B cell (primary cell): ENCODE measurements around the gene APOOL. TPM values are rescaled to one million over a fixed set of nuclear protein-coding genes. Genes with fewer than 3 reads are reported as not detected.

Experiments
- ATAC-seq: fragments of 200-7000 bp; cut with Tn5 transposase; one replicate; pipeline ENCODE4 v1.10.0; 2021; ENCODE audit warnings: low read depth, mild to moderate bottlenecking, moderate number of reproducible peaks, moderate library complexity
- CTCF ChIA-PET: fragments of 350-600 bp; sonication (Branson Sonifier 250); formaldehyde crosslinking; loops from one replicate; lab custom pipeline; 2021; ENCODE audit warnings: antibody characterized with exemption, inconsistent platforms; lab: Charles Lee
- POLR2A ChIA-PET: fragments of 350-600 bp; sonication (Branson Sonifier 250); formaldehyde crosslinking; loops from one replicate; lab custom pipeline; 2021; ENCODE audit warnings: antibody characterized with exemption; lab: Charles Lee
- DNase-seq: peaks from one replicate; pipeline ENCODE4 v3.0.0; 2013
- H2AFZ ChIP-seq: 2 replicates; pipeline ENCODE4 v1.6.1; 2012; ENCODE audit warnings: mild to moderate bottlenecking, low read depth, low read length; ENCODE audit not compliant: insufficient read depth, poor library complexity, severe bottlenecking
- H3K27ac ChIP-seq, 2 donors: 1 replicate in 1 of 2; 2 replicates in 1 of 2; pipeline ENCODE4 v1.5.1; 2012 to 2013; ENCODE audit warnings: low read length in 2 of 2, mild to moderate bottlenecking in 2 of 2, moderate library complexity in 1 of 2
- H3K27me3 ChIP-seq, 4 experiments: fragments of 200-600 bp in 1 of 4; sonication (generic) in 1 of 4; replicated peaks in 1 of 4; 1 replicate in 2 of 4; 2 replicates in 2 of 4; pipeline versions ENCODE4 v1.6.1 to v1.7.0; 2013 to 2016; ENCODE audit warnings: low read length in 3 of 4, mild to moderate bottlenecking in 2 of 4, mixed read lengths in 1 of 4, moderate library complexity in 1 of 4; ENCODE audit not compliant: insufficient read depth in 4 of 4, control insufficient read depth in 3 of 4; ENCODE audit errors: control extremely low read depth in 1 of 4
- H3K36me3 ChIP-seq, 2 experiments: replicated peaks in 1 of 2; 1 replicate in 1 of 2; 2 replicates in 1 of 2; pipeline versions ENCODE4 v1.6.1 to v1.7.1; 2013; ENCODE audit warnings: low read length in 1 of 2; ENCODE audit not compliant: insufficient read depth in 2 of 2, control insufficient read depth in 1 of 2; ENCODE audit errors: control extremely low read depth in 1 of 2, extremely low read depth in 1 of 2
- H3K4me1 ChIP-seq, 2 donors: fragments of 200-600 bp in 1 of 2; sonication (generic) in 1 of 2; 1 replicate in 1 of 2; 2 replicates in 1 of 2; pipeline versions ENCODE4 v1.5.1 to v1.6.1; 2013 to 2017; ENCODE audit warnings: low read length in 2 of 2; ENCODE audit not compliant: control insufficient read depth in 2 of 2, insufficient read depth in 2 of 2
- H3K4me2 ChIP-seq: replicated peaks from 2 replicates; pipeline ENCODE3; 2012; ENCODE audit warnings: mild to moderate bottlenecking, low read depth, low read length; ENCODE audit not compliant: poor library complexity, severe bottlenecking
- H3K4me3 ChIP-seq, 5 experiments: fragments of 200-600 bp in 1 of 5; sonication (generic) in 1 of 5; 1 replicate in 3 of 5; 2 replicates in 2 of 5; pipeline versions ENCODE4 v1.5.1 to v1.7.0; 2011 to 2016; ENCODE audit warnings: low read length in 4 of 5, mild to moderate bottlenecking in 4 of 5, low read depth in 2 of 5, control low read depth in 1 of 5, moderate library complexity in 1 of 5; ENCODE audit not compliant: insufficient read depth in 1 of 5; ENCODE audit errors: control extremely low read depth in 1 of 5, extremely low read depth in 1 of 5
- H3K79me2 ChIP-seq: fragments of 200-600 bp; sonication (generic); one replicate; pipeline ENCODE4 v1.6.0; 2016; ENCODE audit warnings: low read length; ENCODE audit not compliant: control insufficient read depth, insufficient read depth
- H3K9ac ChIP-seq: fragments of 200-600 bp; sonication (generic); 2 replicates; pipeline ENCODE4 v1.6.1; 2017; ENCODE audit warnings: mild to moderate bottlenecking, low read length, moderate library complexity
- H3K9me3 ChIP-seq, 3 donors: one replicate each; pipeline versions ENCODE4 v1.6.1 to v1.7.1; 2013; ENCODE audit warnings: low read length in 2 of 3; ENCODE audit not compliant: control insufficient read depth in 2 of 3, insufficient read depth in 1 of 3; ENCODE audit errors: control extremely low read depth in 1 of 3
- H4K20me1 ChIP-seq: 2 replicates; pipeline ENCODE4 v1.6.0; 2012; ENCODE audit warnings: mild to moderate bottlenecking, low read length; ENCODE audit not compliant: insufficient read depth, control insufficient read depth, poor library complexity, severe bottlenecking
- H3K27ac Mint-ChIP-seq: one replicate; pipeline ENCODE4 v1.8.0; 2021; ENCODE audit warnings: mixed read lengths
- H3K27me3 Mint-ChIP-seq: one replicate; pipeline ENCODE4 v1.8.0; 2021; ENCODE audit warnings: mixed read lengths
- H3K4me1 Mint-ChIP-seq: one replicate; pipeline ENCODE4 v1.8.0; 2021; ENCODE audit warnings: mixed read lengths
- H3K4me3 Mint-ChIP-seq: one replicate; pipeline ENCODE4 v1.8.0; 2021; ENCODE audit warnings: mixed read lengths
- H3K9me3 Mint-ChIP-seq: one replicate; pipeline ENCODE4 v1.8.0; 2022; ENCODE audit warnings: mixed read lengths; ENCODE audit not compliant: insufficient read depth
- CTCF ChIP-seq: fragments of 200-600 bp; IDR thresholded peaks from one replicate; pipeline ENCODE4 v1.8.0; 2022; ENCODE audit warnings: antibody characterized with exemption, mild to moderate bottlenecking
- EZH2 ChIP-seq: IDR thresholded peaks from 2 replicates; pipeline ENCODE4 v1.6.1; 2012; ENCODE audit warnings: borderline replicate concordance, low read depth, mild to moderate bottlenecking, moderate library complexity, low read length; ENCODE audit not compliant: insufficient read depth, poor library complexity, severe bottlenecking
- WGBS: methylation state at CpG from one replicate; pipeline ENCODE4 v1.1.5; 2013; ENCODE audit warnings: missing lambda C conversion rate; ENCODE audit not compliant: insufficient coverage; 5-methylcytosine and 5-hydroxymethylcytosine counted together
- intact Hi-C: fragments of 100-400 bp; cut with micrococcal nuclease; formaldehyde crosslinking; loops from one replicate; pipeline ENCODE4 v1.10.0; 2022
- polyA plus RNA-seq: library from polyadenylated mRNA; depleted of rRNA; stranded (reverse); fragments of >200 nt; gene quantifications from 2 replicates; pipeline ENCODE4 v1.2.3, GENCODE V29; 2012
- total RNA-seq, 2 donors: library from RNA; stranded (reverse); fragments of 120-200 nt in 1 of 2; gene quantifications; 1 replicate in 1 of 2; 2 replicates in 1 of 2; pipeline versions ENCODE4 v1.2.3 to v1.2.4, GENCODE V29; 2013 to 2022

Gene APOOL
- total and polyA plus RNA-seq, 2 donors (not counting 1 experiment from before 2014, with no cell fraction given), result 1.8 to 9.7 TPM

GRCh38 chrX:85029043-85029442 is 25.4 kb downstream of the APOOL start:
- intact Hi-C loops, result no loop called here
- Histone ChIP-seq H3K4me1 (no peaks in the 10 kb centered on the region), H3K36me3 (no peaks in the 10 kb centered on the region), H3K27ac (no peak overlapping the region), H2AFZ (no peak overlapping the region), H4K20me1 (no peaks in the 10 kb centered on the region), H3K79me2 (peaks cover 3% of the 10 kb centered on the region), H3K9me3 (peaks cover 0 to 4% (median 0%) of the 10 kb centered on the region in 3 donors), H3K4me2 (no peak overlapping the region), H3K27me3 (no peaks in the 10 kb centered on the region), H3K9ac (no peak overlapping the region), H3K4me3 (no peak overlapping the region)
- ATAC-seq, result no peak
- TF ChIP-seq CTCF, result no peak
- TF ChIP-seq EZH2, result no peak
- DNase-seq, result no peak
- Mint-ChIP-seq H3K4me3 (no peak overlapping the region), H3K27ac (no peak overlapping the region), H3K27me3 (no peaks in the 10 kb centered on the region), H3K9me3 (no peaks in the 10 kb centered on the region), H3K4me1 (no peaks in the 10 kb centered on the region)
- ChIA-PET POLR2A (no interaction called here), CTCF (no interaction called here)

GRCh38 chrX:85031505-85031904 is 27.8 kb downstream of the APOOL start:
- ATAC-seq (no peak), DNase-seq (no peak)
- no peak overlapping the region for H3K9ac ChIP-seq
- H3K9me3 ChIP-seq, result no peaks in the 10 kb centered on the region
- H3K4me3 Mint-ChIP-seq, result no peak overlapping the region
- H3K4me2 ChIP-seq, result no peak overlapping the region
- no peaks in the 10 kb centered on the region for H3K4me1 ChIP-seq
- H3K27ac ChIP-seq, result no peak overlapping the region
- TF ChIP-seq CTCF (no peak), EZH2 (no peak)
- H3K79me2 ChIP-seq, result peaks cover 4% of the 10 kb centered on the region
- CTCF ChIA-PET, result no interaction called here
- H3K36me3 ChIP-seq, result no peaks in the 10 kb centered on the region
- H3K27ac Mint-ChIP-seq, result no peak overlapping the region
- H3K27me3 ChIP-seq, result no peaks in the 10 kb centered on the region
- no peak overlapping the region for H3K4me3 ChIP-seq
- POLR2A ChIA-PET, result no interaction called here
- H3K9me3 Mint-ChIP-seq, result no peaks in the 10 kb centered on the region
- intact Hi-C loops, result no loop called here
- no peaks in the 10 kb centered on the region for H3K4me1 Mint-ChIP-seq
- H3K27me3 Mint-ChIP-seq, result no peaks in the 10 kb centered on the region
- WGBS, result no CpG with 5 or more reads among the region's 2 CpGs
- H4K20me1 ChIP-seq, result no peaks in the 10 kb centered on the region
- no peak overlapping the region for H2AFZ ChIP-seq
